ENCODE results near the gene SNAPC4.

- TF ChIP-seq POLR2A (IDR thresholded peaks at IDR 0.05) (no peak), CTCF (IDR thresholded peaks at IDR 0.05) (no peak), EP300 (IDR thresholded peaks at IDR 0.05) (no peak)
Observed at GRCh38 chr9:136352682-136353081, 47.3 kb downstream of the SNAPC4 start.

All from sigmoid colon (tissue), 4 donors.